HG02571 (cell line): Measurements from ENCODE around the gene GAPT.

Source experiments
- ATAC-seq: cut with Tn5 transposase; IDR thresholded peaks from one replicate; pipeline ENCODE4 v1.9.1; 2021; ENCODE audit warnings: mild to moderate bottlenecking, moderate library complexity; ENCODE audit not compliant: unreplicated experiment

Gene GAPT

DNA sequence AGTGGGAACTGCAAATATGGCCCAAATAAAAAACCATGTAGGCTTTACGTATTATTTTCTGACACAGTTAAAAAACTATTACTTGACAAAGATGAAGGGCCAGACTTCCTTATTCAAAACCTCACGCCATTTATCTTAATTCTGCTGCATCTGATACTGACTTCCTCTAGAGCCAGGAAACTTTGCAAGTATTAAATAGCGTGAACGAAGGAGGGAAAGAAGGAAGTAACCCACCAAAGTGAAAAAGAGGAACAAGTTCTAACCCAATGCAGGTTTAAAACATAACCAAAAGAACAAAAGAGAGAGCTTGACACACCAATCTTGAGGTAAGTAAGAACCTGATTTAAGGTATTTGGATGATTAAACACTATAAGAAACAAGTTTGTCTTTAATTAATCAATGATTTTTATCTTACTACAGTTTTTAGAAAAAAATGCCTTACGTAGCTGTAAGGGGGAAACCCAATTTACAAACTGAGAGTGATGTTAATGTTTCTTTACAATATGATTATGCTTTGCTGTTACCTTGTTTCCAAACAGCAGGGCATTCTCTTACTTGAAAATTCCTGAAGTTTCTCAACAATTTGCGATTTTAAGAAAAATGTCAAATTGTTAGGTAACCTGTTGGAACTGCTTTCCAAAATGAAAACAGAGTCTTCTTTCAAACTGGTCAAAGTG lies at the start of gene GAPT:
Gene GAPT, plus strand, starts transcription at position 220 of the 677 bp plus-strand sequence. CDS start 3,102 bp downstream, outside the sequence.
- ATAC-seq = no peak

- no peak for ATAC-seq
Observed at GRCh38 chr5:58444805-58445204, 46.4 kb upstream of the GAPT start.

DNA sequence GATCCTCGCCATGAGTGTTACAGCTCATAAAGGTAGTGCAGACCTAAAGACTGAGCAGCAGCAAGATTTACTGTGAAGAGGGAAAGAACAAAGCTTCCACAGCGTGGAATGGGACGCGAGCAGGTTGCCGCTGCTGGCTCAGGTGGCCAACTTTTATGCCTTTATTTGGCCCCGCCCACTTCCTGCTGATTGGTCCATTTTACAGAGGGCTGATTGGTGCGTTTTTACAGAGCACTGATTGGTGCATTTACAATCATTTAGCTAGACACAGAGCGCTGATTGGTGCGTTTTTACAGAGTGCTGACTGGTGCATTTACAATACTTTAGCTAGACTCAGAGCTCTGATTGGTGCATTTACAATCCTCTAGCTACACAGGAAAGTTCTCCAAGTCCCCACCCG lies 45.2 kb upstream of the GAPT start:
- ATAC-seq = no peak

DNA sequence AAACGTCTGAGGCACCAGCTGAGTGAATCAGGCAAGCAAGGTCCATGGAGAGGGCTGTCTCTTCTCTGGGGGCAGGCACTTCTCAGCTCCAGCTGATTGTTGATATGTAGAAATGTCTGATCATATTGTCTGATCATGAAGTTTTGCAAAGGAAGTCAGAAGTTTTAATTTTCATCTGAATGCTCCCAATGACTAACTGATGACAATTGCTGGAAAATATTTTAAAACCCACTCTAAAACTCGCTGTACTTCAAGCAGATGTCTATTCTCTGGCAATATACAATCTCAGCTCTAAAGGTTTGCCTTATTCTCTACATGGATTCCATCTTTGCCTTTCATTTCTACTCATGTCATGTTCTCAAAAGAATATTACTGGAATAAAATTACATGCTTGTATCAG lies 44.0 kb upstream of the GAPT start:
- no peak for ATAC-seq

DNA sequence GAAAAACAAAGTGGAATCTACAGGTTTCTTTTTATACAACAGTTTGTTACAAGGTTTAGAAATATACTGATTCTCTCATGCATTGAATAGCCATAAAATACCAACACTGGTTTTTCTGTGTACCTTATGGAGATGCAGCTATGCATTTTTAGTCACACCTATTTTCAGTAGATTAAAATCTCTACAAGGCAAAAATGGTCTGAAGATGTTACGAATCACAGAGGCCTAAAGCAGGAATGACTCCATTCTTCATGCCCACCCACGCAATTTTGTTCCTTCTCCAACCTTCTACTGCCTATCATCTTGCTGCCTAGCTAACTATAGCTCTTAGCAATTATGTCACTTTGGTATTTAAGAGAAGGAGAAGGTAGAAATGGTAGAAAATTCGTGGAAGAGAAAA lies 41.2 kb upstream of the GAPT start:
- ATAC-seq = no peak

GRCh38 chr5:58450811-58451629 lies 40.2 kb upstream of the GAPT start:
- ATAC-seq = no peak

GRCh38 chr5:58451732-58452565 lies 39.3 kb upstream of the GAPT start:
- ATAC-seq = no peak

GRCh38 chr5:58452566-58453258 lies 38.5 kb upstream of the GAPT start:
- no peak for ATAC-seq

DNA sequence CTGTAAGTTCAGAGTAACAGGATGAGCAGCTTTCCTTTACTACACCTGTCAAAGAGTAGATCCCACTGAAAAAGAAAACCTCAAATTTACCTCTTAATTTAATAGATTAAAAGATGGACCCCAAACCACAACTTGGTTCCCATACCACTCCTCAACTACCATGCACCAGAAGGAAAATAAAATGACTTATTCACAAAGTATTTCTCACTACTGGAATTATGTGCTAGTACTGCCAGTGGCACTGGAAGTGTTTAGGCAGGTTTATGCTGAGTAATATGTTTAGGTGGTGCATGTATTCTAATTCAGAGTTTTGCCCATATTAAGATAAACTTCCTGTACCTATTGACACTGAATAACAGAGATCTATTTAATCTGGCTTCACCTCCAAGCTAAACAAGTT lies 37.9 kb upstream of the GAPT start:
- no peak for ATAC-seq

GRCh38 chr5:58454025-58454424 lies 37.2 kb upstream of the GAPT start:
- no peak for ATAC-seq

DNA sequence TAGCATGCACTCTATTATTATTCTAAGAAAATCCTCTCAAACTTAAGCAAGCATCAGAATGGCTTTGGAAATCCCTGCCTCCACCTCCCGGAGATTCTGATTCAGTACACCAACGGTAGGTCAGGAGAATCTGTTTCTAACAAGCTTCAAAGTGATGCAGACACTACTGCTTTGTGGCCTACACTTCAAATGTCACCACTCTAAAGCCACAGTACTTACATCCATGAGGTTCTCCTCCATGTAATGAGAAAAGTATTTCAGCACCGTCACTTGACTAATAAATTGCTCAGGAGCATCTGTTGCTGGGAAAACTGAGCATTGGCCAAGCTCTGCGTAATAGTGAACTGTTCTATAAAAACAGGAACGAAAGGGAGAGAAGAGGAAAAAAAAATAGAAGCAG lies 36.2 kb upstream of the GAPT start:
- no peak for ATAC-seq

- no peak for ATAC-seq
Observed at GRCh38 chr5:58455480-58455879, 35.8 kb upstream of the GAPT start.

DNA sequence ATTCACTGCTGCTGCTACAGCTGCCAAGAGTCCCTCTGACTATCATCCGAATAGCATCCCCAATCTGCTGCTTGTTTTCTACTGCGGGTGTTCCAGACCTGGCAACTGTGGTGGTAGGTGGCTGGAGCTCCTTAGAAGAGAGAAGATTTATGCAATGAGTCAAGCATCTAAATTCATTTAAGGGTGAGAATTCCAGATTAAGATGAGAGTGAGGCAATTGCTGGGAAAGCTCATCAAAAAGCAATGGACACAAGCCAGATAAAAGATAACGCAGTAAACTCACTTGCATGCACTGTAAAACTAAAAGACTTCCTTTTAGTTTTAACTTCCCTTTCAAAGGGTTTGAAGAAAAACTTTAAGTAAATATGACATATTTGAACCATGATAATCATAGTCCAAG lies 35.2 kb upstream of the GAPT start:
- no peak for ATAC-seq

DNA sequence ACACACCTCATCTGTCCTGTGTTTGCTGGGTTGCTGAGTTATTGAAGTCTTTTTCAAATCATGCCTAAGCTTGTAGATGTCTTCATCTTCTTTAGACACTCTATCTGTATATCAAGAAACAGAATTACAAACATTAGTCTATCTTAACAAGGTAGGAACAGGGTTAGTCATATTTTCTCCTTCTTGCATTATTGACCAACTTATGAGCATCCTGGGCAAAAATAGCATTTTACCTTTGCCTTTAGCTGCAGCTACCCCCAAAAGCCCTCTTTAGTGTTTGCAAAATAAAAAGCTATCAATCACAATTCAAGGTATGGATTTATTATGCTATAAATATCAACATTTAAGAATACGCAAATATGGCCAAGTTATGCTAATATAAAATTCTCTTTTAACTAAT lies 34.7 kb upstream of the GAPT start:
- no peak for ATAC-seq

GRCh38 chr5:58457050-58457449 lies 34.2 kb upstream of the GAPT start:
- no peak for ATAC-seq

DNA sequence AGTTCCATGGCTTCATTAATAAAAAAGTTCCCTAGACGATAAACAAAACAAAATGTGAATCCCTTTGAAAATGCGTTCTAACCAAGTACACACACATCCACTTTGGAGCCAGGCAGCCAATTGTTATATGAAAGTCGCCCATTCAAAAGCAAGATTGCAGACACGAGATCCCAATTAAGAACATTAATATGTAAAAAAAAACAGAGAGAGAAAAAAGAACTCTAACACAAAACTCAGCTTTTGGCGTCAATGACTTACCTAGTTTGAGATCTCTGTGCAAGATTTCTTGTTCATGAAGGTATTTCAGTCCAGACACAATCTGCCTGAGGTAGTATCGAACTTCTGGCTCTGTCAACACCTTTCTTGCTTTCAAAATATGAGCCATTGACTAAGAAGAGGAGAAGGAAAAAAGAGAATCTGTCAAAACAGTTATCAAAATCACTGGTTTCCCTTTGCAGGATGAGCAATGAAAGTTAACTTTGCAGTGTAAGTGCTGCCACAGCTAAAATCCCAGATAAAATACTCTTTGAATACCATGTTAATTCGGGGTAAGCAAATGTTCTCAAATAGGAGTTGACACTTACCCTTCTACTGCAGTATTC lies 33.0 kb upstream of the GAPT start:
- ATAC-seq = no peak

DNA sequence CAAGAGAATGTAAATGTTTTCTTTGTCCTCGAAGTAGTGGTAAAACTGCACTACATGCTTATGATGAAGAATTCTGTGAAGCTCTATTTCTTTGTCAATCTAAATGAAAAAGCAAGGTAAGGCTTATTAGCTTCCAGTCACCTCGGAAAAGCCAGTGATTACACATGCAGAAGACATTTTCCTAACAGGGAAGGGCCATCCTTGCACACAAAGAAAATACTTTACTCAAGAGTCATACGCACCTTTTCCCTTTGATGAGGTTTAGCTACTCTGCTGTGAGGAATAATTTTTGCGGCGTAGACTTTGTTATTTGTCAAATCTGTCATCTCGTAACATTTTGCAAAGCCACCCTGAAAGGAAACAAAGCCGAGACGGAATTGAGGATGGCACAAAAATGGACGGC lies 32.5 kb upstream of the GAPT start:
- no peak for ATAC-seq

GRCh38 chr5:58459146-58460001 lies 31.9 kb upstream of the GAPT start:
- peak; percentile 4 for ATAC-seq

- ATAC-seq = peak; percentile 83
Observed at GRCh38 chr5:58460002-58460731, 31.1 kb upstream of the GAPT start, which contains the start of gene PLK2. Gene PLK2 (minus strand): TSS chr5:58460086. CDS start chr5:58459959, 127 bp downstream.
